Fibroblast of the aortic adventitia (primary cell): Measurements from ENCODE around the gene CCSAP. TPM values are rescaled to one million over a fixed set of nuclear protein-coding genes. Genes with fewer than 3 reads are reported as not detected.

Source experiments
- DNase-seq: peaks from one replicate; pipeline ENCODE4 v3.0.0-alpha.2; 2010; ENCODE audit warnings: low read depth
- H3K4me3 ChIP-seq: 2 replicates; pipeline ENCODE4 v1.5.1; 2011; ENCODE audit warnings: low read depth, mild to moderate bottlenecking, control low read depth, low read length, moderate library complexity
- total RNA-seq: library from RNA; depleted of rRNA; stranded (reverse); fragments of >200 nt; gene quantifications from 2 replicates; pipeline ENCODE4 v1.2.3, GENCODE V29; 2012; ENCODE audit warnings: low replicate concordance
- TF ChIP-seq, protein P1 (sequence below): IDR thresholded peaks from 2 replicates; pipeline ENCODE4 v1.5.1; 2011; ENCODE audit warnings: mild to moderate bottlenecking, low read length, control low read depth, inconsistent platforms; ENCODE audit not compliant: insufficient read depth

The CCSAP gene
- total RNA-seq, 1 donor = 5.3 TPM

DNA sequence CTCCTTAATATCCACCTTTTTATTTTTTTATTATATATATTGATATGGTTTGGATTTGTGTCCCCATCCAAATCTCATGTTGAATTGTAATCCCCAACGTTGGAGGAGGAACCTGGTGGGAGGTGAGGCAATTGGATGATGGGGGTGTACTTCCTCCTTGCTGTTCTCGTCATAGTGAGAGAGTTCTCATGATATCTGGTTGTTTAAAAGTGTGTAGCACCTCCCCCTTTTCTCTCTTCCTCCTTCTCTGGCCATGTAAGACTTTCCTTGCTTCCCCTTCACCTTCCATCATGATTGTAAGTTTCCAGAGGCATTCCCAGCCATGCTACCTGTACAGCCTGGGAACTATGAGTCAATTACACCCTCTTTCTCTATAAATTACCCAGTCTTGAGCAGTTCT, 22.7 kb upstream of the CCSAP start:
- TF ChIP-seq, protein P1, sequence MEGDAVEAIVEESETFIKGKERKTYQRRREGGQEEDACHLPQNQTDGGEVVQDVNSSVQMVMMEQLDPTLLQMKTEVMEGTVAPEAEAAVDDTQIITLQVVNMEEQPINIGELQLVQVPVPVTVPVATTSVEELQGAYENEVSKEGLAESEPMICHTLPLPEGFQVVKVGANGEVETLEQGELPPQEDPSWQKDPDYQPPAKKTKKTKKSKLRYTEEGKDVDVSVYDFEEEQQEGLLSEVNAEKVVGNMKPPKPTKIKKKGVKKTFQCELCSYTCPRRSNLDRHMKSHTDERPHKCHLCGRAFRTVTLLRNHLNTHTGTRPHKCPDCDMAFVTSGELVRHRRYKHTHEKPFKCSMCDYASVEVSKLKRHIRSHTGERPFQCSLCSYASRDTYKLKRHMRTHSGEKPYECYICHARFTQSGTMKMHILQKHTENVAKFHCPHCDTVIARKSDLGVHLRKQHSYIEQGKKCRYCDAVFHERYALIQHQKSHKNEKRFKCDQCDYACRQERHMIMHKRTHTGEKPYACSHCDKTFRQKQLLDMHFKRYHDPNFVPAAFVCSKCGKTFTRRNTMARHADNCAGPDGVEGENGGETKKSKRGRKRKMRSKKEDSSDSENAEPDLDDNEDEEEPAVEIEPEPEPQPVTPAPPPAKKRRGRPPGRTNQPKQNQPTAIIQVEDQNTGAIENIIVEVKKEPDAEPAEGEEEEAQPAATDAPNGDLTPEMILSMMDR = no peak
- no peak for DNase-seq
- H3K4me3 ChIP-seq = no peak overlapping the region

DNA sequence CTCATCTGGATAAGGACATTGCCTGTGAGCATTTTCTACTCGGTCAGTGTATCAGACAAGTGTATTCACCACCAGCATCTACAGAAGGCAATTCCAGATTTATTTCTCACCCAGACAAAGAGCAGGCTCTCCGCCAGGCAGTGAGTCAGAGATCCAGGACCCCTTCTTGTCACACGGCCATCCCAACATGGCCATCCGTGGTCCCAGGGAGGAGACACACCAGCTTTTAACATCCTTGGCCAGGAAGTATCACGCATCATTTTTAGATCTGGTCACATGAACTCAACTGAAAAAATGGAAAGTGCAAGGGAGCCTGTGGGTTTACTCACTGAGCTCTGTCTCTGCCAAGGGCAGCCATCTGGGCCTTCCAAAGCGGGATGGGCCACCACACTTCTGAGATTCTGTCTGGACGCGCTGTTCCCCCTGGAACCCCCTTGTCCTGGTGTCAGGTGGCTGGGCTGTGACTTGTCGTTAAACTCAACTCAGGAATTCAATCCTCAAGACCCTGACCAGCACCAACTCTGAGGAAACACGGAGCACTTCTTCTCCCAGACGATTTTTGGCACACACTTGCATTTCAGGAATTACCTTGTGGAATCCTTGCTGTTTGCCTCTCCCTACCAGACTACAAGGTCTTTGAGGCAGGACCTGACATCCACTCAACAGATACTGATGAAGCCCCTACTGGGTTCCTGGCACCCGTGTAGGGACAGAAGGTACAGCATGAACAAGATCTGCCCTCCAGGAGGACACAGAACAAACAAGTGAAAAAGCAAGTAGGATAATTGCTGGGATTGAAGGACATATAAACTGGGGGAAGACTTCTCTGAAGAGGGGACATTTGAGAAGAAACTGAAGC, 21.6 kb upstream of the CCSAP start:
- DNase-seq = peak; percentile 5
- no peak overlapping the region for H3K4me3 ChIP-seq
- TF ChIP-seq, protein P1 = no peak

DNA sequence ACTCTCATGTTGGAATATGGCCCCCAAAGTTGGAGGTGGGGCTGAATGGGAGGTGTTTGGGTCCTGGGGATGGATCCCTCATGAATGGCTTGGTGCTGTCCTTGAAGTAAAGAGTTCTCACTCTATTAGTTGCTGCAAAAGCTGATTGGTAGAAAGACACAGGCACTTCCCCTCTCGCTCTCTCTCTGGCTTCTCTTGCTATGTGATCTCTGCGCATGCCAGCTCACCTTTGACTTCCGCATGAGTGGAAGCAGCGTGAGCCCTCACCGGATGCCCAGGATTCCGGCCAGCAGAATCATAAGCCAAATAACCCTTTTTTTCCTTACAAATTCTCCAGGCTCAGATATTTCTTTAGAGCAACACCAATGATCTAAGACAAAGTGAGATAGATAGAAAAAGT, 20.9 kb upstream of the CCSAP start:
- no peak overlapping the region for H3K4me3 ChIP-seq
- no peak for DNase-seq
- TF ChIP-seq, protein P1 = no peak

DNA sequence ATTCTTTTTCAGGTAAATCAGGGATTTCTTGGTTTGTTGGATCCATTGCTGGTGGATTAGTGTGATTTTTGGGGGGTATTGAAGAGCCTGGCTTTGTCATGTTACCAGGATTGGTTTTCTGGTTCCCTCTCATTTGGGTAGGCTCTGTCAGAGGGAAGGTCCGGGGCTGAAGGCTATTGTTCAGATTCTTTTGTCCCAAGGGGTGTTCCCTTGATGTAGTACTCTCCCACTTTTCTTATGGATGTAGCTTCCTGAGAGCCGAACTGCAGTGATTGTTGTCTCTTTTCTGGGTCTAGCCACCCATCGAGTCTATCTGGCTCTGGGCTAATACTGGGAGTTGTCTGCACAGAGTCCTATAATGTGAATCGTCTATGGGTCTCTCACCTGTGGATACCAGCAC, 17.6 kb upstream of the CCSAP start:
- TF ChIP-seq, protein P1 = no peak
- H3K4me3 ChIP-seq = no peak overlapping the region
- no peak for DNase-seq

DNA sequence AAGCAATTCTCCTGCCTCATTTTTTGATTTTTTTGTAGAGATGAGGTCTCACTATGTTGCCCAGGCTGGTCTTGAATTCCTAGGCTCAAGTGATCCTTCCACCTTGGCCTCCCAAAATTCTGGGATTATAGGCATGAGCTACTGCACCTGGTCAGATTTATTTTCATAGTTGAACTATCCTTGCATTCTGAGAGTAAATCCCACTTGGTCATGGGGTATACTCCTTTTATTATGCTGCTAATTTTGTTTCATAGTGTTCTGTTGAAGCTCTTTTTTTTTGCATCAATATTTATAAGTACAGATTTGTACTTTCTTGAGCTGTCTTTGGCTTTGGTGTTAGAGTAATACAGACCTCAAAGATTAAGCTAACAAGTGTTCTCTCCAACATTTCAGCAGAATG, 12.8 kb upstream of the CCSAP start:
- no peak for DNase-seq
- H3K4me3 ChIP-seq = no peak overlapping the region
- TF ChIP-seq, protein P1 = no peak

DNA sequence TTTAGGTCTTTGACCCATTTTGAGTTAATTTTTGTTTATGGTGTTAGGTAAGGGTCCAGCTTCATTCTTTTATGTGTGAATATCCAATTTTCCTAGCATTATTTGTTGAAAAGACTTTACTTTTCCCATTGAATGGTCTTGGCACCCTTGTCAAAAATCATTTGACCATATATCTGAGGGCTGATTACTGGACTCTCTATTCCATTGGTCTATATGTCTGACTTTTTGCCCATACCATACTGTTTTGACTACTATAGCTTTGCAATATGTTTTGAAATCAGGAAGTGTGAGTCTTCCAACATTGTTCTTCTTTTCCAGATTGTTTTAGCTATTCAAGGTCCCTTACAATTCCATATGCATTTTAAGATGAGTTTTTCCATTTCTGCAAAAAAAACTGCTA, 11.4 kb upstream of the CCSAP start:
- H3K4me3 ChIP-seq = no peak overlapping the region
- TF ChIP-seq, protein P1 = no peak
- no peak for DNase-seq
